Right lung (tissue), 10 donors: ENCODE results near the gene CHRDL1. TPM values are rescaled to one million over a fixed set of nuclear protein-coding genes. Genes with fewer than 3 reads are reported as not detected.
"Not testable (repeated sequence)": the region's sequence is repeated elsewhere in the genome, so short reads cannot be mapped to it uniquely, and the experiment has no call there.

Experiments used
- DNase-seq, 2 donors: peaks; one replicate each; pipeline ENCODE4 v3.0.0-alpha.2; 2013
- long read RNA-seq, 8 donors: transcript quantifications; one replicate each; lab custom pipeline, GENCODE V29; 2026
- polyA plus RNA-seq, 5 donors: library from polyadenylated mRNA; unstranded; fragments of 120-200 nt; gene quantifications; one replicate each; pipeline versions ENCODE4 v1.2.1 to v1.2.3, GENCODE V29; 2013; ENCODE audit warnings: inconsistent platforms in 1 of 5, low replicate concordance in 1 of 5; ENCODE audit not compliant: insufficient read length in 5 of 5, insufficient read depth in 1 of 5

CHRDL1 gene, protein sequence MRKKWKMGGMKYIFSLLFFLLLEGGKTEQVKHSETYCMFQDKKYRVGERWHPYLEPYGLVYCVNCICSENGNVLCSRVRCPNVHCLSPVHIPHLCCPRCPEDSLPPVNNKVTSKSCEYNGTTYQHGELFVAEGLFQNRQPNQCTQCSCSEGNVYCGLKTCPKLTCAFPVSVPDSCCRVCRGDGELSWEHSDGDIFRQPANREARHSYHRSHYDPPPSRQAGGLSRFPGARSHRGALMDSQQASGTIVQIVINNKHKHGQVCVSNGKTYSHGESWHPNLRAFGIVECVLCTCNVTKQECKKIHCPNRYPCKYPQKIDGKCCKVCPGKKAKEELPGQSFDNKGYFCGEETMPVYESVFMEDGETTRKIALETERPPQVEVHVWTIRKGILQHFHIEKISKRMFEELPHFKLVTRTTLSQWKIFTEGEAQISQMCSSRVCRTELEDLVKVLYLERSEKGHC
- 10 to 100 TPM in 2 of 5 donors, 1 to 10 TPM in 3; 6.5 to 13.5 (median 10.0) TPM for polyA plus RNA-seq
- long read RNA-seq, donor 1, result 0 reads
- long read RNA-seq, donor 2, result 0 reads
- long read RNA-seq, donor 3, result 0 reads
- long read RNA-seq, donor 4, result 0 reads
- long read RNA-seq, donor 5, partial matches to known transcripts, result 0 of 1 reads
- long read RNA-seq, donor 5, other reads (novel, unspliced or antisense), result 0 of 1 reads
- long read RNA-seq, donor 6, result 0 reads
- long read RNA-seq, donor 7, partial matches to known transcripts, result 5 of 5 reads
- long read RNA-seq, donor 7, other reads (novel, unspliced or antisense), result 0 of 5 reads
- long read RNA-seq, donor 8, result 0 reads

DNA sequence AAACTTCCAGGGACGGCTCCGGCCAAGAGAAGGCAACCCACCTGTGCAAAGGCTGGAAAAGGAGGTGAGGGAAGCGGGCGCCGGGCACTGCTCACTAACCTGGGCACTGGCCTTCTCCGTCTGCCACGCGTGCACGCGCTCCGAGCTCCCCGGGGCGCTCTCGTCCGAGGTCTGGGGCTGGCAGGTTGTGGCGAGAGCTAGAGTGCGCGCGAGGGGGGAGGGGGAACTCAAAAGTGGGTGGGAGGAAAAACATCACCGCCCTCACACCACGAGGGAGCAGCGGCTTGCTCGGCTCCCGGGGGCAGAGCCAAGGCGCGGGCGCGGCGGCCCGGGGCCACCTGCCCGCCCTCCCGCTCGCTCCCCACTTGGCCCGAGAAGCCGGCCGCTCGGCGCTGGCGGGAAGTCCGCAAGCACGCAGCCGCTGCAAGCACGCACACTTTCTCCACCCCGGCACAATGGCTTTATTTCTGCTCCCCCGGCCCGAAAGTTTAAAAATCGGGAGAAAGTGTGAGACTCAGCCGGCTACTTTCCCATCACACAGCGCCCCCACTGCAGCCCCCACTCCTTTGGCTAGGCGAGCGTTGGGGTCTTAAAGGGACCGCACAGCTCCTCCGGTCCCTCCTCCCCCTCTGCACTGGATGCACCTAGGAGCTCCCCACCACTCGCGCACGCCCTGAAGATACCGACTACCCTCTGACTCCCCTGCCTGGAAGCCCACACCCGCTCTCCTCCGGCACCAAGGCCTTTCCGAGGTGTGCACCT lies at the start of gene CHRDL1:
Gene CHRDL1, minus strand, starts transcription at position 173 of the 762 bp plus-strand sequence. CDS start 3,636 bp downstream, outside the sequence.
- DNase-seq, result peak in 1 of 2 donors; percentile 14

- no peak for DNase-seq
Observed at GRCh38 chrX:110836982-110837381, 41.4 kb upstream of the CHRDL1 start.

- no peak for DNase-seq
Observed at GRCh38 chrX:110836451-110836850, 40.8 kb upstream of the CHRDL1 start.

DNA sequence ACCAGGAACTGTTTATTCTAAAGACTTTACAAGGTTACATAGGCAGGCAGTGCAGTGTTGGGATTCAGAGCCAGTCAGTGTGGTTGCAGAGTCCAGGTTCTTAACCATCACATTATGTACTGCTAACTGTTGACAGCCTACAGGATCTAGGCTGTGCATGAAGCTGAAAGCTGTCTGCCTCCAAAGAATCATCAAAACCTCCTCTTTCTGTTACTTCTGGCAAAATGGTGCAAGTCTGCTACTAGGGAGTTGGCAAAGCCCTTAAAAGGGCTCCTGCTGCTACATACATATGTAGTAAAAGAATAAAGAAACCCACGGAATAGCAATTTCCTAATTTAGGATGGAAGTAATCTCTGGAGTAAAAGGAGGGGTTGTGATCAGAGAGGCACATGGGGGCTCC lies 40.4 kb upstream of the CHRDL1 start:
- DNase-seq, result no peak

DNA sequence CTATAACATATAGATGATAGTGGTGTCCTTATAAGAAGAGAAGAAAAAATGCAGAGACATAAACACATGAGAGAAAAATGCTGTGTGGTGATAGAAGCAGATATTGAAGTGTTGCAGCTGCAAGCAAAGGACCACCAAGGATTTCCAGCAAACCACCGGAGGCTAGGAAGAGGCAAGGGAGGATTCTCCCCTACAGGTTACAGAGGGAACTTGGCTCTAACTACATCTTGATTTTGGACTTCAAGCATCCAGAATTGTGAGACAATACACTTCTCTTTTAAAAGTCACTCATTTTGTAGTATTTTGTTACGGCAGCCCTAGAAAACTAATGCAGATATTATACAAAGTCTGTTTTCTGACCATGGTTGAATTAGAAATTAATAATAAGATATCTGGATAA lies 30.4 kb upstream of the CHRDL1 start:
- no peak for DNase-seq

- not testable (repeated sequence) for DNase-seq
Observed at GRCh38 chrX:110816543-110816942, 20.9 kb upstream of the CHRDL1 start.

DNA sequence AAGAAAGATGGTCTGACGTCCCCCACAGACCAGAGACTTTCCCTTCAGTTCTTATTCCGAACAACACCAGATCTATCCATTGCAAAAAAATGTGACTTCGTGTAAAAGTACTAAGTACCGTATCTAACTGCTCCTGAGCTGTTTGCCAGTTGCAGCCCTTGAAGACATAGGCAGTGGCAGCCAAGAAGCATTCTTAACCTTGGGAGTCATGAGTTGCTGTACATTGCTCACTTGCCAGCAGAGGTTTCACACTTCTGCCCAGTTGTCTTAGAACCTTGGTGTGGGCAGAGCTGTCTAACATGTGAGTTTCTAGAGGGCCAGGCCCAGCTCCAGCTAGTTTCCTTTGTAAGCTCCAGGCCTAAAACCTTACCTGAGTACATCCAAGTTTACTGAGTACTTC lies 10.5 kb upstream of the CHRDL1 start:
- no peak for DNase-seq

GRCh38 chrX:110805303-110805702 lies 9.7 kb upstream of the CHRDL1 start:
- no peak for DNase-seq

DNA sequence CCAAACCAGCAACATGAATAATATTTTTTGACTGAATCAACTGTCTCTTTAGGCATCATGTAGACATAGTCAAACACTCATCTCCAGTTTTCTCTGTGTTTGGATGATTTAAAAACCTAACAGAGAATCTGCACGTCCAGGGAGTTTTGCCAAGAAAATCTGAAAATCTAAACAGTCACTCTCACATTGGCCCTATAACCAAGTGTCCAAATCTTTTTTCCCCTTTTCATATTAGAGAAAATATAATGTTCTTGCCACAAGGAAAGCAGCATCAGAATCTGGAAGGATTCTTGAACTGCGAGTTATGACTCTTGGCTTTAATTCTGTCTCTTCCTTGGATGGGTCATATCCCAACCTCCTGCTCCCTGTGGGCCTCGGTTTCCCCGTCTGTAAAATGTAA lies 8.8 kb upstream of the CHRDL1 start:
- no peak for DNase-seq

DNA sequence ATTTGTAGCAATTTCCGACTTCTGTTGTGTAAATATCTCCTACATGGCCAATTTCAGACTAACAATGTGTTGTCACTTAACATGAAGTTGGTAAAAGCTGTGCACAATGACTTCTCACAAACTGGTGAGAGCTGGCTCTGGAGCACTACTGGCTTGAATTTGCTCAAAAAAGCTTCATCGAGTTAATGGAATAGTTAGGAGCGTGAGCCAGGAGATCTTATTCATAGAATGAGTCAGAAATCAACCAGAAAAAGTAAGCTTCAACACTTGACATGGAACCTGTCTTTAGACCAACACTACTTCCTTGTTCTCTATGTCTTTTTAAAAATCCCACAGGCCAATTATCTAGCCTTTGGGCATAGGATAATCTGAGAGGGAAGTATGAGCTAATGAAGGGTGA lies 7.9 kb upstream of the CHRDL1 start:
- no peak for DNase-seq

GRCh38 chrX:110796407-110796697 lies 735 bp upstream of the CHRDL1 start:
- DNase-seq, result no peak

DNA sequence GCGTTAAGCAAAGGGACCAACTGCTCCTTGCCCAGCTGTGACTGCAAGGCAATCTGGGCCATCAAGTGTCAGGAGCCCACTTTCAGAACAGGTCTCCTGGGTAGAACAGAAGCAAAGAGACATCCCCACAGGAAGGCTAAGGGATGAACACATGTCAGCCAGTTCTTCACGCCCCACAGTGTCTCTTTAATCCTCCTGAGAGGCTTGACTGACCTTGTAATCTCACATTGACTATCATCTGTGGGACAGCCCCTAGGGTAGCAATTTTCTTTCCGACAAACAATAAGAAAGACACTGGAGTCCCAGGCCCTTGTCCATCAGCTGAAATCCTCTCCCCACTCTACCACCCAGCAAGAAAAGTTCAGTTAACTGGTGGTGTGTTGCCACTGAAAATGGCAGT lies 1.0 kb downstream of the CHRDL1 start:
- DNase-seq, result no peak

DNA sequence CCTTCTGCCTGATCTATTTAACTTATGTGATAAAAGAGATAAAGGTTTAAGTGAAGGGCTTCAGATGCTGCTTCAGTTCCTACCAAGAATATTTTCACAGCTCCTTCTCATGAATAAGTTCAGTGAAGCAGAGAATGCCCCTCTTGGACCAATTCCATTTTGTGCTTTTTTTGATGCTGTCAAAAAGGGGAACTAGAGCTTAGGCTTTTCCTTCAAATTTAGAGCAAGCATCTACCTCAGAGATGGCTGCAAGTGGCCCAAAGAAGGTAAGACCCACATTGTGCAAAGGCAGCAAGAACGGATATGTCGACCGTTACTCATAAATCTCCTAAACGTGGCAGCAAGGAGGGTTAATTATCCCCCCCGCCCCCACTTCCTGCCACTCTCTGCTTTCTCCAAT lies 4.5 kb downstream of the CHRDL1 start:
- DNase-seq, result no peak

GRCh38 chrX:110786486-110786885 lies 9.1 kb downstream of the CHRDL1 start:
- DNase-seq, result no peak

GRCh38 chrX:110759785-110760184 lies 35.8 kb downstream of the CHRDL1 start:
- DNase-seq, result no peak

- DNase-seq, result no peak
Observed at GRCh38 chrX:110758781-110759422, 36.7 kb downstream of the CHRDL1 start.

- no peak for DNase-seq
Observed at GRCh38 chrX:110755611-110756010, 40.0 kb downstream of the CHRDL1 start.

DNA sequence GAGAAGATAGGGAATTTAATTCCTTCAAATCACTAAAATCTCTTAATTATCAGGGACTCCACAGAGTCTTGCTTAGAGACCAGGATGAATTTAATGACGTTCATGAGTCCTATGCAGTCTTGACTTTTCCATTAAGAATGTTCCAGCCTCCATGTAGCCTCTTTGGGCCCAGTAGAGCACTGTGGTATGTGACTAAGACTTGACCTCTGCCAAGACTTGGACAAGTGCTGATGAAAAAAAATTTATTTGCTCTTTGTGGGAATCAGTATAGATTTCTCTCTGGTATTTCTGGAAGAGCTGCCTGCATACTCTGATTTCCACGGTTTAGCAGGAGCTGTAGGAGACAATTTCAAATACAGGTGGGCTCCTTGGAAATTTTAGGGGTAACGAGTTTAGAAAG lies 40.6 kb downstream of the CHRDL1 start:
- DNase-seq, result no peak

- no peak for DNase-seq
Observed at GRCh38 chrX:110750526-110751189, 45.0 kb downstream of the CHRDL1 start.

DNA sequence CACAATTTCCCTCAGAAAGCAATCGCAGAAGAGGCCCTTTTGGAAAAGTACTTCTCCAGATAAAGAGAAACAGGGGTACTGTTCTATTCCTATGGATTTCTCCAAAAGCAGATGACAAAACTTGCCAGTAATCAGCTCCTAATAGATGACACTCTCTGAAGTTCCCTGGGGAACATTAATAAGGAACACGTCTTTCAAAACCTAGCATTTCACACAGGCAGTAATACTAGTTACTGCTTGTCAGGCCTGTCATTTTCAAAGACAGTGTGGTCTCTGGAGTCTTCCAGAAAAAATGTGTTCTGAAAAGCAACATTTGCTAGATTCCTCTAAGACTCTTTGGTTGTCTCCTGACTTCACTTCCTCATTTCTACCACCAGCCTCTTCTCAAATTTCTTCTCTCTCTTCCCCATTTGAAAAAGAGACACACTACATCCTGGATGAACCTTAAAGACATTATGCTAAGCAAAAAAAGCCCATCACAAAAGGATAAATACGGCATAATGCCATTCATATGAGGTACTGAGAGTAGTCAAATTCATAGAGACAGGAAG lies 47.3 kb downstream of the CHRDL1 start:
- DNase-seq, result no peak

DNA sequence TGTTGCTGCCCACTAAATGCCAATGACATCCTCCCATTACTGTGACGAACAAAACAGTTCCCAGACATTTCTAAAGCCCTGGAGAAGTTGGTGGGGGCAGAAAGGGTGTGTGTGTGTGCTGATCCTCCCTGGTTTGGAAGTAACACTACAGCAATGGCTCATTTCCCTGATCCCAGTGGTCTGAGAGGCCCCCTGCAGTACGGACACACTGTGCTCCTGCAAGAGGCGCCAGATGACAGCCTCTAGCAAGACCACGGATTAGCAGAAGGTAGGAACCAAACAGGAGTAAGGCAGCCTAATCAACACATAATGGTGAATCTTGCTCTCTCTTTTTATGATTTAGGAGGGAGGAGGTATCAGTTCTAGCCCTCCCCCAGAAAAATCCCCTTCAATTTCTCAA lies 49.6 kb downstream of the CHRDL1 start:
- no peak for DNase-seq
